GM20000 (cell line): ENCODE results near the gene ETS2.

Experiments used
- DNase-seq: peaks from one replicate; pipeline ENCODE4 v3.0.0; 2012; ENCODE audit warnings: low spot score
- TF ChIP-seq, protein P1 (sequence below): IDR thresholded peaks from 2 replicates; pipeline ENCODE4 v1.5.1; 2012; ENCODE audit warnings: mild to moderate bottlenecking, control low read depth; ENCODE audit errors: extremely low read depth, missing control alignments

Gene ETS2

DNA sequence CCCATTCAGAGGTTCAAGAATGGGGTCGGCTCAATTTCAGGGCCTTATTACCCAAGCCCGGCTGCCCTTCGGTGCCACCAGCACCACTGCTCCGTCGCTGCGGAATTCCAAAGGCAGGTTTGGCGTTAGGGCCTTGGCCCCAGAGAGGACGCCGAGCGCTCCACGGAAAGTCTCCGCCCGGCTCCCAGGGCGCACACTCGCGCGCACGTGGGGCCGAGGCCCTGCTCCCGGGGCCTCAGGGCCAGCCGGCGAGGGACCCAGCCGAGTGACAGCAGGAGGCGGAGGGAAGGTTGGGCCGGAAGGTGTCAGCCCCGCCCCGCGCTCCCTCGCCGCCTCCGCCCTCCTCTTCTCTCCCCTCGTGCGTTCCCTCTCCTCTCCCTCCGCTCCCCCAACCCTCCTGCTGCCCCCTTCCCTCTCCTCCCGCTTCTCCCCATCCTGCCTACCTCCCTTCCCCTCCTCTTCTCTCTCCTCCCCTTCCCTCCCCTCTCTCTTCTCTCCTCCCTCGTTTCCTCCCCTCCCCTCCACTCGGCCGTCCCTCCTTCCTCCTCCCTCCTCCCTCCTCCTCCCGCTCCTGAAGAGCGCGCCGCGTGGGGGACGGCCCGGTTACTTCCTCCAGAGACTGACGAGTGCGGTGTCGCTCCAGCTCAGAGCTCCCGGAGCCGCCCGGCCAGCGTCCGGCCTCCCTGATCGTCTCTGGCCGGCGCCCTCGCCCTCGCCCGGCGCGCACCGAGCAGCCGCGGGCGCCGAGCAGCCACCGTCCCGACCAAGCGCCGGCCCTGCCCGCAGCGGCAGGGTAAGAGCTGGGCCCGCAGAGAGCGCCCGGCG, at the start of gene ETS2:
TSS of gene ETS2 (plus strand) at position 602 of the 825 bp plus-strand sequence. CDS start 4,106 bp downstream, outside the sequence.
- TF ChIP-seq, protein P1, sequence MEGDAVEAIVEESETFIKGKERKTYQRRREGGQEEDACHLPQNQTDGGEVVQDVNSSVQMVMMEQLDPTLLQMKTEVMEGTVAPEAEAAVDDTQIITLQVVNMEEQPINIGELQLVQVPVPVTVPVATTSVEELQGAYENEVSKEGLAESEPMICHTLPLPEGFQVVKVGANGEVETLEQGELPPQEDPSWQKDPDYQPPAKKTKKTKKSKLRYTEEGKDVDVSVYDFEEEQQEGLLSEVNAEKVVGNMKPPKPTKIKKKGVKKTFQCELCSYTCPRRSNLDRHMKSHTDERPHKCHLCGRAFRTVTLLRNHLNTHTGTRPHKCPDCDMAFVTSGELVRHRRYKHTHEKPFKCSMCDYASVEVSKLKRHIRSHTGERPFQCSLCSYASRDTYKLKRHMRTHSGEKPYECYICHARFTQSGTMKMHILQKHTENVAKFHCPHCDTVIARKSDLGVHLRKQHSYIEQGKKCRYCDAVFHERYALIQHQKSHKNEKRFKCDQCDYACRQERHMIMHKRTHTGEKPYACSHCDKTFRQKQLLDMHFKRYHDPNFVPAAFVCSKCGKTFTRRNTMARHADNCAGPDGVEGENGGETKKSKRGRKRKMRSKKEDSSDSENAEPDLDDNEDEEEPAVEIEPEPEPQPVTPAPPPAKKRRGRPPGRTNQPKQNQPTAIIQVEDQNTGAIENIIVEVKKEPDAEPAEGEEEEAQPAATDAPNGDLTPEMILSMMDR, result no peak
- DNase-seq, result peak; percentile 90

DNA sequence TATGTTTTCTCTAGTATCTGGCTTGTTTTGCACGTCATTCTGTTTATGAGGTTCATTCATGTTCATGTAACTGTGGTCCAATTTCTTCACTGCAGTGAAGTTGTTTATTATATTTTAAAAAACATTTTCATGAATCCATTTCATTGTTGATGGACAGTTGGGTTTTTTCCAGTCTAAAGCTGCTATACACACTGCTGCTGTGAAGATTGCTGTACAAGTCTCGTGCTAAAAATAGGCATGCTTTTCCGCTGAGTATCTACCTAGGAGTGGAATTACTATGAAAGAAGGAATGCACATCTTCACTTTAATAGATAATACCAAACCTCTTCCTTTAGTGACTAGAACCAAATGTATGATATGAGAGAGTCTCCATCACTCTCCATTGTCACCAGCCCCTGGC, 49.0 kb upstream of the ETS2 start:
- TF ChIP-seq, protein P1, result no peak
- DNase-seq, result no peak

DNA sequence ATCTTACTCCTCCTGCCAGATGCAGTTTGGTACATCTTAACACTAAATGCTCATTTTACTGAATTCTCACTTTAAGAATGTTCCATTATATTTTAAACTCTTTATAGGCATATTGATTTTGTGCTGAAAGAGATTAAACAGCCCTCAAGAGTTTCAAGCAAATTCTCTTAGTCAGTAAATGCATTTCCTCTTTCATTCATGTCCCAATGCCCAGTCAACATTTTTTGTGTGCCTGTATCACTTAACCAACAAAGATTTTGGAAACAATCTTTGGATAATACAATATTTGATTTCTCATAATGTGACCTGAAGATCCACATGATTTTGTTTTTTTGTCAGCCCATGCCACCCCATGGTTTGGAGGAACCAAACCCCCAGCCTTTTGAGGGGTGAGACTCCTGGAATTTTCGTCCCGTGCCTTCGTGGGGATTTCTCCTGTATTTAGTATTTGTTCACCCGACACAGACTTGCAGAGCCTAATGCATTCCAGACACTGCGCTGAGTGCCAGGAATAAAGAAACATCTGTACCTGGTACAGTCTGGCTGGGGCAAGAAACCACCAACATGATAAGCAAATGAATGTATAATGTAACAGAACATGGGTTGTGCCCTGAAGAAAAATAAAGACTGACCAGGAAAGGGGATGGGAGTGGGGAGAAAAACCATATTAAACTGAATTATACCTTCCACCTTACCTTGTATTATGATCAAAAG, 47.1 kb upstream of the ETS2 start:
- TF ChIP-seq, protein P1, result no peak
- no peak for DNase-seq

DNA sequence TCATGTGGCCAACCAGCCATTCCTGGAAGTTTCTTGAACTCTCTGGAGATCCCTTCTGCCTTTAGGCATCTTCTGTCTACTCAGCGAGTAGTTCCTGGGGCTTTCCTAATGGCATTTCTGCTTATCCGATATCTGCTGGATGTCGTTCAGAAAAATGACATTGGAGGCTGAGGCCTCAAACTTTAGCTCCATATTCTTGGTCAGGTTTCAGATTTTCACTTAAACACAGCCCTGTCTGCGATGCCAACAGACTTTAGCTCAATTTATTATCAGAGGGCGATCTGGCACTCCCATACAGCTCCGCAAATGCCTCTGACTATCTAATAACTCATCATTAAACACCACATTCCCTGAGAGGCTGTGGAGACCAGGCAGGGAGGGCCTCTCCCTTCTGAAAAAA, 46.3 kb upstream of the ETS2 start:
- DNase-seq, result no peak
- TF ChIP-seq, protein P1, result no peak

DNA sequence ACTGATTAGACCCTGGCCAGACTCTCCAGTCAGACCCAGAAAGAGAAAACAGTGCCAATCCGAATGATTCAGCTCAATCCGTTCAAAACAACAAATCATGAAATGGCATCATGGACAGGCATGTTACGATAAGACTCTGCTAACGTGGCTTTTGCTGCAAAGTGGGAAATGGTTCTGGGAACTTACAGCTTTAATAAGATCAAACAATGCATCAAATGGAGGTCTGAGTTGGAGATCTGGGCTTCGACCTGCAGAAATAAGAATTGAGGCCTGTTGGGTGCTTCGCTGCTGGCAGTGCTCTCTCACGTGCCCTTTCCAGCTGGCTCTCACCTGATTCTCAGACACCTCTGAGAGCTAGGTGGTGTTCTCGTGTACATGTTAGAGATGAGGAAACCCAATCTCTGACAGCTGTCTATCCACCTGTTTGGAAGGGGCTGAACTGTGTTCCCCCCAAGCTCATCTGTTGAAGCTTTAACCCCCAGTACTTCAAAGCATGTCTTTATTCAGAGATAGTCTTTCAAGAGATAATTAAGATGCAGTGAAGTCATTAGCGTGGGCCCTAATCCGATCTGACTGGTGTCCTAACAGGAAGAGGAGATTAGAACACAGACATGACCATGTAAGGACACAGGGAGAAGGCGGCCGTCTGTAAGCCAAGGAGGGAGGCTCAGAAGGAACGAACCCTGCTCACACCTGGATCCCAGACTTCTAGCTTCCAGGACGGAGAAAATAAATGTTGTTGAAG, 45.5 kb upstream of the ETS2 start:
- DNase-seq, result no peak
- TF ChIP-seq, protein P1, result no peak

DNA sequence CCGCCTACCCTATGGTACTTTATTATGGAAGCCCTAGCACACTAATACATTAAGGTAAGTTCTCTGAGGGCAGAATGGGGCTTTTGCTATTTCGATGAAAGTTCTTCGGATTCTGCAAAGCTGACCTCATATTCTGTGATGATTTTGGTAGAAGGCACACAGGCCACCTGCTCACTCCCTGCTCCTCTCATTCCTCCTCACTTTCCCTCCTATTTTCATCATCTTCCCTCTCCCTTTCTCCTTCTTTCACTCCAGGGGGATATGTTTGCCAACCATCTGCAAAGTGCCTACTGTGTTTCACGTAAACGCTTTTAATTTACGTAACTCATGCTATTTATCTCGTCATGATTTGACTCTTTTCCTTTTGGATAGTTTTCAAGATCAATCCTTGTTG, 45.0 kb upstream of the ETS2 start:
- TF ChIP-seq, protein P1, result no peak
- DNase-seq, result no peak

DNA sequence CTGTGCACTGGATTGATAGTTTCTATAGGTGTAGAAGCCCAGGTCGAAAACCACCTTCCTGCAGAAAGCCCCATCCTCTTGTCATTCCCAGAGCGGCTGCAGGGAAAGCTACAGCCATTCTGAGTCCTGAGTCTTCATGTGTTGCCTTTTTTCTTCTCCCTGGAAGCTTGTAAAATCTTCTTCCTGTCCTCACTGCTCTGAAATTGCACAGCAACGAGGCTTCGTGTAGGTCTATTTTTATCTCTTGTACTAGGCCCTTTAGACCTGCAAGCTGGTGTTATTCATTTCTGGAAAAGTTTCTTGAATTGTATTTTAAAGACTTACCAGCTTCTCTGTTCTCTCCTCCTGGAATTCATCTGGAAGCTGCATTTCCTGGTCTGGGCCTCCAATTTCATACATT, 44.2 kb upstream of the ETS2 start:
- DNase-seq, result no peak
- TF ChIP-seq, protein P1, result no peak
